WTC11 (cell line): Measurements from ENCODE around the gene ZFPL1. TPM values are rescaled to one million over a fixed set of nuclear protein-coding genes. Genes with fewer than 3 reads are reported as not detected.

Source experiments
- ATAC-seq: fragments of 200-7000 bp; cut with Tn5 transposase; 2 replicates; pipeline ENCODE4 v1.10.0; 2021; ENCODE audit warnings: mild to moderate bottlenecking, moderate library complexity
- CTCF ChIA-PET: fragments of 300-600 bp; sonication (Branson Sonifier 250); formaldehyde crosslinking; loops from one replicate; lab custom pipeline; 2021; ENCODE audit warnings: antibody characterized with exemption; lab: Charles Lee
- POLR2A ChIA-PET: fragments of 350-600 bp; sonication (Branson Sonifier 250); formaldehyde crosslinking; loops from one replicate; lab custom pipeline; 2021; ENCODE audit warnings: antibody characterized with exemption; lab: Charles Lee
- DNase-seq: peaks from one replicate; pipeline ENCODE4 v3.0.0; 2021; ENCODE audit warnings: low spot score
- H3K27ac Mint-ChIP-seq: 2 replicates; pipeline ENCODE4 v1.8.0; 2021; ENCODE audit warnings: mixed read lengths
- H3K27me3 Mint-ChIP-seq: 2 replicates; pipeline ENCODE4 v1.8.0; 2021; ENCODE audit warnings: low read depth, mild to moderate bottlenecking, moderate library complexity, mixed read lengths
- H3K36me3 Mint-ChIP-seq: 2 replicates; pipeline ENCODE4 v1.8.0; 2021; ENCODE audit warnings: mixed read lengths
- H3K4me1 Mint-ChIP-seq: 2 replicates; pipeline ENCODE4 v1.8.0; 2022; ENCODE audit warnings: mixed read lengths
- H3K4me3 Mint-ChIP-seq: 2 replicates; pipeline ENCODE4 v1.8.0; 2021; ENCODE audit warnings: mild to moderate bottlenecking, moderate library complexity, mixed read lengths
- H3K9me3 Mint-ChIP-seq: 2 replicates; pipeline ENCODE4 v1.8.0; 2021; ENCODE audit warnings: mixed read lengths
- GTF2I ChIP-seq: fragments of 250-450 bp; sonication (Bioruptor Pico); conservative IDR thresholded peaks from 2 replicates; pipeline ENCODE4 v1.4.0; 2021; ENCODE audit warnings: mild to moderate bottlenecking
- JUN ChIP-seq: sonication (generic); formaldehyde crosslinking; IDR thresholded peaks from 2 replicates; pipeline ENCODE4 v1.8.0; 2023; ENCODE audit warnings: mild to moderate bottlenecking, missing genetic modification reagents
- MYBL2 ChIP-seq: sonication (generic); formaldehyde crosslinking; IDR thresholded peaks from 2 replicates; pipeline ENCODE4 v1.8.1; 2023; ENCODE audit warnings: mild to moderate bottlenecking, moderate library complexity, missing genetic modification reagents
- NR2C2 ChIP-seq: sonication (generic); formaldehyde crosslinking; IDR thresholded peaks from 2 replicates; pipeline ENCODE4 v1.8.0; 2022; ENCODE audit warnings: mild to moderate bottlenecking, missing genetic modification reagents
- OVOL2 ChIP-seq: fragments of 250-450 bp; sonication (Bioruptor Pico); IDR thresholded peaks from 2 replicates; pipeline ENCODE4 v1.9.0; 2021; ENCODE audit warnings: mild to moderate bottlenecking, borderline replicate concordance
- PRRX2 ChIP-seq: fragments of 250-450 bp; sonication (Bioruptor Pico); IDR thresholded peaks from 2 replicates; pipeline ENCODE4 v1.8.0; 2021; ENCODE audit warnings: mild to moderate bottlenecking
- SMAD4 ChIP-seq: sonication (generic); formaldehyde crosslinking; IDR thresholded peaks from 2 replicates; pipeline ENCODE4 v1.8.0; 2022; ENCODE audit warnings: mild to moderate bottlenecking, missing genetic modification reagents
- SOX15 ChIP-seq: fragments of 250-450 bp; sonication (Bioruptor Pico); IDR thresholded peaks from 2 replicates; pipeline ENCODE4 v1.9.0; 2021; ENCODE audit warnings: mild to moderate bottlenecking
- ZNF121 ChIP-seq: sonication (generic); formaldehyde crosslinking; IDR thresholded peaks from 2 replicates; pipeline ENCODE4 v1.8.0; 2023; ENCODE audit warnings: missing genetic modification reagents
- ZNF232 ChIP-seq: sonication (generic); formaldehyde crosslinking; IDR thresholded peaks from 2 replicates; pipeline ENCODE4 v1.8.0; 2022; ENCODE audit warnings: mild to moderate bottlenecking, missing genetic modification reagents
- total RNA-seq: library from RNA; stranded (reverse); gene quantifications from 3 replicates; pipeline ENCODE4 v1.2.3, GENCODE V29; 2021
- TF ChIP-seq, protein P1 (sequence below): sonication (generic); formaldehyde crosslinking; IDR thresholded peaks from 2 replicates; pipeline ENCODE4 v1.8.1; 2022; ENCODE audit warnings: low read depth, mild to moderate bottlenecking, moderate library complexity, missing genetic modification reagents, borderline replicate concordance
- TF ChIP-seq, protein P2 (sequence below): sonication (generic); formaldehyde crosslinking; IDR thresholded peaks from 2 replicates; pipeline ENCODE4 v1.8.0; 2022; ENCODE audit warnings: mild to moderate bottlenecking, missing genetic modification reagents
- TF ChIP-seq, protein P3 (sequence below): sonication (generic); formaldehyde crosslinking; IDR thresholded peaks from 2 replicates; pipeline ENCODE4 v1.8.1; 2022; ENCODE audit warnings: mild to moderate bottlenecking, missing genetic modification reagents, moderate library complexity, borderline replicate concordance
- TF ChIP-seq, protein P4 (sequence below): sonication (generic); formaldehyde crosslinking; IDR thresholded peaks from 2 replicates; pipeline ENCODE4 v1.8.0; 2022; ENCODE audit warnings: mild to moderate bottlenecking, missing genetic modification reagents
- TF ChIP-seq, protein P5 (sequence below): sonication (generic); formaldehyde crosslinking; IDR thresholded peaks from 2 replicates; pipeline ENCODE4 v1.8.0; 2023; ENCODE audit warnings: missing genetic modification reagents
- TF ChIP-seq, protein P6 (sequence below): sonication (generic); formaldehyde crosslinking; IDR thresholded peaks from 2 replicates; pipeline ENCODE4 v1.8.0; 2022; ENCODE audit warnings: mild to moderate bottlenecking, missing genetic modification reagents
- TF ChIP-seq, protein P7 (sequence below): fragments of 250-450 bp; sonication (Bioruptor Pico); IDR thresholded peaks from 2 replicates; pipeline ENCODE4 v1.8.0; 2021; ENCODE audit warnings: mild to moderate bottlenecking
- TF ChIP-seq, protein P8 (sequence below): fragments of 250-450 bp; sonication (Bioruptor Pico); IDR thresholded peaks from 2 replicates; pipeline ENCODE4 v1.9.0; 2021; ENCODE audit warnings: mild to moderate bottlenecking, borderline replicate concordance
- TF ChIP-seq, protein P9 (sequence below): sonication (generic); formaldehyde crosslinking; IDR thresholded peaks from 2 replicates; pipeline ENCODE4 v1.8.1; 2023; ENCODE audit warnings: mild to moderate bottlenecking, moderate library complexity, missing genetic modification reagents

The ZFPL1 gene
- total RNA-seq, 1 experiment from 2014 or later: 33.8 TPM

DNA sequence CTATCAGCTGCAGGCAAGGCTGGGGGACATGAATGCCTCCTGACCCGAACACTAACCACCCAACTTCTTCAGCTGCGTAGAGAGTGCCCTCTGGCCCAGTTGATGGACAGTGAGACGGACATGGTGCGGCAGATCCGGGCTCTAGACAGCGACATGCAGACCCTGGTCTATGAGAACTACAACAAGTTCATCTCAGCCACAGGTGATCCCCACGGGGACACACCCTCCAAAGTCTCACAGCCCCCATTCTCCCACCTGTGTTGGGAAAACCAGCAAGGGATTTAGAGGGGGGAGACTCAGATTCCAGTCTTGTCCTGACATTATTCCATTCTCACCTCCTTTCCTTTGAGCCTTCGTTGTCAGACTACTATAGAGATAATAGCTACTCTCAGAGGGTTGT is 12.9 kb downstream of the ZFPL1 start (continued):
- TF ChIP-seq, protein P1, sequence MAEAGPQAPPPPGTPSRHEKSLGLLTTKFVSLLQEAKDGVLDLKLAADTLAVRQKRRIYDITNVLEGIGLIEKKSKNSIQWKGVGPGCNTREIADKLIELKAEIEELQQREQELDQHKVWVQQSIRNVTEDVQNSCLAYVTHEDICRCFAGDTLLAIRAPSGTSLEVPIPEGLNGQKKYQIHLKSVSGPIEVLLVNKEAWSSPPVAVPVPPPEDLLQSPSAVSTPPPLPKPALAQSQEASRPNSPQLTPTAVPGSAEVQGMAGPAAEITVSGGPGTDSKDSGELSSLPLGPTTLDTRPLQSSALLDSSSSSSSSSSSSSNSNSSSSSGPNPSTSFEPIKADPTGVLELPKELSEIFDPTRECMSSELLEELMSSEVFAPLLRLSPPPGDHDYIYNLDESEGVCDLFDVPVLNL (CRISPR knock-in tag): no peak

DNA sequence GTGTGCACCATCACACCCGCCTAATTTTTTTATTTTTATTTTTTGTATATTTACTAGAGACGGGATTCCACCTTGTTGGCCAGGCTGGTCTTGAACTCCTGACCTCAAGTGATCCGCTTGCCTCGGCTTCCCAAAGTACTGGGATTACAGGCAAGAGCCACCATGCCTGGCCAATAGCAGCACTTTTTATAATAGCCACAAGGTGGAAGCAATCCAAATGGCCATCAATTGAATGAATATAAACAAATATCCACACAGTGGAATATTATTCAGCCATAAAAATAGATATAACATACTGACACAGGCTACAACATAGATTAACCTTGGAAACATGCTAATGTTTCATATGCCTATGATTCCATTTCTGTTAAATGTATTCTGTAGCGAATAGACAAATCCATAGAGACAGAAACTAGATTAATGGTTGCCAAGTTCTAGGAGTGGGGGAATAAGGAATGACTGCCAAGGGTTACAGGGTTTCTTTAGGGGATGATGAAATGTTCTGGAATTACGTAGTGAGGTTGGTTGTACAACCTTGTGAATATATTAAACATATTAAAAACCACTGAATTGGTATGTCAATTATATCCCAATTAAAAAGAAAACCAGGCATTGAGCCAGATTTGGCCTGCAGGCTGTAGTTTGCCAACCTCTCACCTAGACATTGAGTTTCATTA is 16.8 kb downstream of the ZFPL1 start:
- no peaks in the 10 kb centered on the region for H3K27me3 Mint-ChIP-seq
- DNase-seq (no peak), ATAC-seq (no peak)
- peaks cover 4% of the 10 kb centered on the region for H3K4me1 Mint-ChIP-seq
- POLR2A ChIA-PET: interaction anchor here (1.0 kb wide), 1 partner anchor 17 kb away, joined by 10 read pairs; the partner anchor contains the start of gene ZNHIT2
- H3K27ac Mint-ChIP-seq: no peak overlapping the region
- no peak overlapping the region for H3K4me3 Mint-ChIP-seq
- peaks cover 11% of the 10 kb centered on the region for H3K36me3 Mint-ChIP-seq
- no peak for TF ChIP-seq PRRX2 (CRISPR knock-in tag)
- TF ChIP-seq, protein P2, sequence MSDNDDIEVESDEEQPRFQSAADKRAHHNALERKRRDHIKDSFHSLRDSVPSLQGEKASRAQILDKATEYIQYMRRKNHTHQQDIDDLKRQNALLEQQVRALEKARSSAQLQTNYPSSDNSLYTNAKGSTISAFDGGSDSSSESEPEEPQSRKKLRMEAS (CRISPR knock-in tag): no peak
- TF ChIP-seq MYBL2 (CRISPR knock-in tag): no peak
- TF ChIP-seq, protein P3, sequence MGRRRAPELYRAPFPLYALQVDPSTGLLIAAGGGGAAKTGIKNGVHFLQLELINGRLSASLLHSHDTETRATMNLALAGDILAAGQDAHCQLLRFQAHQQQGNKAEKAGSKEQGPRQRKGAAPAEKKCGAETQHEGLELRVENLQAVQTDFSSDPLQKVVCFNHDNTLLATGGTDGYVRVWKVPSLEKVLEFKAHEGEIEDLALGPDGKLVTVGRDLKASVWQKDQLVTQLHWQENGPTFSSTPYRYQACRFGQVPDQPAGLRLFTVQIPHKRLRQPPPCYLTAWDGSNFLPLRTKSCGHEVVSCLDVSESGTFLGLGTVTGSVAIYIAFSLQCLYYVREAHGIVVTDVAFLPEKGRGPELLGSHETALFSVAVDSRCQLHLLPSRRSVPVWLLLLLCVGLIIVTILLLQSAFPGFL (CRISPR knock-in tag): no peak
- TF ChIP-seq, protein P4, sequence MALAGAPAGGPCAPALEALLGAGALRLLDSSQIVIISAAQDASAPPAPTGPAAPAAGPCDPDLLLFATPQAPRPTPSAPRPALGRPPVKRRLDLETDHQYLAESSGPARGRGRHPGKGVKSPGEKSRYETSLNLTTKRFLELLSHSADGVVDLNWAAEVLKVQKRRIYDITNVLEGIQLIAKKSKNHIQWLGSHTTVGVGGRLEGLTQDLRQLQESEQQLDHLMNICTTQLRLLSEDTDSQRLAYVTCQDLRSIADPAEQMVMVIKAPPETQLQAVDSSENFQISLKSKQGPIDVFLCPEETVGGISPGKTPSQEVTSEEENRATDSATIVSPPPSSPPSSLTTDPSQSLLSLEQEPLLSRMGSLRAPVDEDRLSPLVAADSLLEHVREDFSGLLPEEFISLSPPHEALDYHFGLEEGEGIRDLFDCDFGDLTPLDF (CRISPR knock-in tag): no peak
- TF ChIP-seq NR2C2 (CRISPR knock-in tag): no peak
- no peak for TF ChIP-seq GTF2I
- TF ChIP-seq SMAD4: no peak
- no peak for TF ChIP-seq ZNF121 (CRISPR knock-in tag)
- TF ChIP-seq OVOL2: no peak
- TF ChIP-seq, protein P5, sequence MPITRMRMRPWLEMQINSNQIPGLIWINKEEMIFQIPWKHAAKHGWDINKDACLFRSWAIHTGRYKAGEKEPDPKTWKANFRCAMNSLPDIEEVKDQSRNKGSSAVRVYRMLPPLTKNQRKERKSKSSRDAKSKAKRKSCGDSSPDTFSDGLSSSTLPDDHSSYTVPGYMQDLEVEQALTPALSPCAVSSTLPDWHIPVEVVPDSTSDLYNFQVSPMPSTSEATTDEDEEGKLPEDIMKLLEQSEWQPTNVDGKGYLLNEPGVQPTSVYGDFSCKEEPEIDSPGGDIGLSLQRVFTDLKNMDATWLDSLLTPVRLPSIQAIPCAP (CRISPR knock-in tag): no peak
- TF ChIP-seq, protein P6, sequence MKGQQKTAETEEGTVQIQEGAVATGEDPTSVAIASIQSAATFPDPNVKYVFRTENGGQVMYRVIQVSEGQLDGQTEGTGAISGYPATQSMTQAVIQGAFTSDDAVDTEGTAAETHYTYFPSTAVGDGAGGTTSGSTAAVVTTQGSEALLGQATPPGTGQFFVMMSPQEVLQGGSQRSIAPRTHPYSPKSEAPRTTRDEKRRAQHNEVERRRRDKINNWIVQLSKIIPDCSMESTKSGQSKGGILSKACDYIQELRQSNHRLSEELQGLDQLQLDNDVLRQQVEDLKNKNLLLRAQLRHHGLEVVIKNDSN (CRISPR knock-in tag): no peak
- TF ChIP-seq ZNF232: no peak
- no peak for TF ChIP-seq JUN (CRISPR knock-in tag)
- TF ChIP-seq, protein P7, sequence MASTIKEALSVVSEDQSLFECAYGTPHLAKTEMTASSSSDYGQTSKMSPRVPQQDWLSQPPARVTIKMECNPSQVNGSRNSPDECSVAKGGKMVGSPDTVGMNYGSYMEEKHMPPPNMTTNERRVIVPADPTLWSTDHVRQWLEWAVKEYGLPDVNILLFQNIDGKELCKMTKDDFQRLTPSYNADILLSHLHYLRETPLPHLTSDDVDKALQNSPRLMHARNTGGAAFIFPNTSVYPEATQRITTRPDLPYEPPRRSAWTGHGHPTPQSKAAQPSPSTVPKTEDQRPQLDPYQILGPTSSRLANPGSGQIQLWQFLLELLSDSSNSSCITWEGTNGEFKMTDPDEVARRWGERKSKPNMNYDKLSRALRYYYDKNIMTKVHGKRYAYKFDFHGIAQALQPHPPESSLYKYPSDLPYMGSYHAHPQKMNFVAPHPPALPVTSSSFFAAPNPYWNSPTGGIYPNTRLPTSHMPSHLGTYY (CRISPR knock-in tag): no peak
- TF ChIP-seq SOX15: no peak
- TF ChIP-seq, protein P8, sequence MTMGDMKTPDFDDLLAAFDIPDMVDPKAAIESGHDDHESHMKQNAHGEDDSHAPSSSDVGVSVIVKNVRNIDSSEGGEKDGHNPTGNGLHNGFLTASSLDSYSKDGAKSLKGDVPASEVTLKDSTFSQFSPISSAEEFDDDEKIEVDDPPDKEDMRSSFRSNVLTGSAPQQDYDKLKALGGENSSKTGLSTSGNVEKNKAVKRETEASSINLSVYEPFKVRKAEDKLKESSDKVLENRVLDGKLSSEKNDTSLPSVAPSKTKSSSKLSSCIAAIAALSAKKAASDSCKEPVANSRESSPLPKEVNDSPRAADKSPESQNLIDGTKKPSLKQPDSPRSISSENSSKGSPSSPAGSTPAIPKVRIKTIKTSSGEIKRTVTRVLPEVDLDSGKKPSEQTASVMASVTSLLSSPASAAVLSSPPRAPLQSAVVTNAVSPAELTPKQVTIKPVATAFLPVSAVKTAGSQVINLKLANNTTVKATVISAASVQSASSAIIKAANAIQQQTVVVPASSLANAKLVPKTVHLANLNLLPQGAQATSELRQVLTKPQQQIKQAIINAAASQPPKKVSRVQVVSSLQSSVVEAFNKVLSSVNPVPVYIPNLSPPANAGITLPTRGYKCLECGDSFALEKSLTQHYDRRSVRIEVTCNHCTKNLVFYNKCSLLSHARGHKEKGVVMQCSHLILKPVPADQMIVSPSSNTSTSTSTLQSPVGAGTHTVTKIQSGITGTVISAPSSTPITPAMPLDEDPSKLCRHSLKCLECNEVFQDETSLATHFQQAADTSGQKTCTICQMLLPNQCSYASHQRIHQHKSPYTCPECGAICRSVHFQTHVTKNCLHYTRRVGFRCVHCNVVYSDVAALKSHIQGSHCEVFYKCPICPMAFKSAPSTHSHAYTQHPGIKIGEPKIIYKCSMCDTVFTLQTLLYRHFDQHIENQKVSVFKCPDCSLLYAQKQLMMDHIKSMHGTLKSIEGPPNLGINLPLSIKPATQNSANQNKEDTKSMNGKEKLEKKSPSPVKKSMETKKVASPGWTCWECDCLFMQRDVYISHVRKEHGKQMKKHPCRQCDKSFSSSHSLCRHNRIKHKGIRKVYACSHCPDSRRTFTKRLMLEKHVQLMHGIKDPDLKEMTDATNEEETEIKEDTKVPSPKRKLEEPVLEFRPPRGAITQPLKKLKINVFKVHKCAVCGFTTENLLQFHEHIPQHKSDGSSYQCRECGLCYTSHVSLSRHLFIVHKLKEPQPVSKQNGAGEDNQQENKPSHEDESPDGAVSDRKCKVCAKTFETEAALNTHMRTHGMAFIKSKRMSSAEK (CRISPR knock-in tag): no peak
- TF ChIP-seq, protein P9, sequence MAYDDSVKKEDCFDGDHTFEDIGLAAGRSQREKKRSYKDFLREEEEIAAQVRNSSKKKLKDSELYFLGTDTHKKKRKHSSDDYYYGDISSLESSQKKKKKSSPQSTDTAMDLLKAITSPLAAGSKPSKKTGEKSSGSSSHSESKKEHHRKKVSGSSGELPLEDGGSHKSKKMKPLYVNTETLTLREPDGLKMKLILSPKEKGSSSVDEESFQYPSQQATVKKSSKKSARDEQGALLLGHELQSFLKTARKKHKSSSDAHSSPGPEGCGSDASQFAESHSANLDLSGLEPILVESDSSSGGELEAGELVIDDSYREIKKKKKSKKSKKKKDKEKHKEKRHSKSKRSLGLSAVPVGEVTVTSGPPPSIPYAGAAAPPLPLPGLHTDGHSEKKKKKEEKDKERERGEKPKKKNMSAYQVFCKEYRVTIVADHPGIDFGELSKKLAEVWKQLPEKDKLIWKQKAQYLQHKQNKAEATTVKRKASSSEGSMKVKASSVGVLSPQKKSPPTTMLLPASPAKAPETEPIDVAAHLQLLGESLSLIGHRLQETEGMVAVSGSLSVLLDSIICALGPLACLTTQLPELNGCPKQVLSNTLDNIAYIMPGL (CRISPR knock-in tag): no peak
- TF ChIP-seq, all 79 proteins: peak for 0
- CTCF ChIA-PET: interaction anchor here (9.9 kb wide), 1 partner anchor 11 kb away, joined by 104 read pairs; the partner anchor contains the start of gene TM7SF2
- no peaks in the 10 kb centered on the region for H3K9me3 Mint-ChIP-seq
